ENCODE results near the gene ALDH1A2.

GRCh38 chr15:57923750-57924149 is 141.8 kb downstream of the ALDH1A2 start:
- TF ChIP-seq EZH2 (IDR thresholded peaks at IDR 0.05; ENCODE audit: low read length, unreplicated experiment) = no peak
- TF ChIP-seq, protein P1, sequence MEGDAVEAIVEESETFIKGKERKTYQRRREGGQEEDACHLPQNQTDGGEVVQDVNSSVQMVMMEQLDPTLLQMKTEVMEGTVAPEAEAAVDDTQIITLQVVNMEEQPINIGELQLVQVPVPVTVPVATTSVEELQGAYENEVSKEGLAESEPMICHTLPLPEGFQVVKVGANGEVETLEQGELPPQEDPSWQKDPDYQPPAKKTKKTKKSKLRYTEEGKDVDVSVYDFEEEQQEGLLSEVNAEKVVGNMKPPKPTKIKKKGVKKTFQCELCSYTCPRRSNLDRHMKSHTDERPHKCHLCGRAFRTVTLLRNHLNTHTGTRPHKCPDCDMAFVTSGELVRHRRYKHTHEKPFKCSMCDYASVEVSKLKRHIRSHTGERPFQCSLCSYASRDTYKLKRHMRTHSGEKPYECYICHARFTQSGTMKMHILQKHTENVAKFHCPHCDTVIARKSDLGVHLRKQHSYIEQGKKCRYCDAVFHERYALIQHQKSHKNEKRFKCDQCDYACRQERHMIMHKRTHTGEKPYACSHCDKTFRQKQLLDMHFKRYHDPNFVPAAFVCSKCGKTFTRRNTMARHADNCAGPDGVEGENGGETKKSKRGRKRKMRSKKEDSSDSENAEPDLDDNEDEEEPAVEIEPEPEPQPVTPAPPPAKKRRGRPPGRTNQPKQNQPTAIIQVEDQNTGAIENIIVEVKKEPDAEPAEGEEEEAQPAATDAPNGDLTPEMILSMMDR (conservative IDR thresholded peaks at IDR 0.05; ENCODE audit: low read depth, low read length) = no peak
- no peak for TF ChIP-seq EZH2phosphoT487 (IDR thresholded peaks at IDR 0.05; ENCODE audit: borderline replicate concordance, low read length)

All from PC-3 (cell line).